ENCODE results near the gene CEBPB.
A peak's percentile ranks its signal among the peaks of the same experiment; 100 is the strongest.

Gene CEBPB

GRCh38 chr20:50191065-50191543 is 474 bp downstream of the CEBPB start:
- Histone ChIP-seq H3K4me3 (ENCODE audit: low read length) (no peak overlapping the region), H3K9me3 (ENCODE audit: control insufficient read depth, low read length) (no peaks in the 10 kb centered on the region), H3K4me1 (ENCODE audit: control insufficient read depth, insufficient read depth, low read length) (peaks cover 28% of the 10 kb centered on the region), H3K9ac (ENCODE audit: low read length) (peak overlapping the region; percentile 94), H3K27me3 (ENCODE audit: control insufficient read depth, insufficient read depth, low read length) (peaks cover 2% of the 10 kb centered on the region), H3K36me3 (ENCODE audit: control insufficient read depth, insufficient read depth, low read length) (peaks cover 6% of the 10 kb centered on the region)

- Histone ChIP-seq H3K4me1 (ENCODE audit: control insufficient read depth, insufficient read depth, low read length) (peaks cover 28% of the 10 kb centered on the region), H3K9me3 (ENCODE audit: control insufficient read depth, low read length) (no peaks in the 10 kb centered on the region), H3K36me3 (ENCODE audit: control insufficient read depth, insufficient read depth, low read length) (peaks cover 6% of the 10 kb centered on the region), H3K4me3 (ENCODE audit: low read length) (peak overlapping the region; percentile 87), H3K27me3 (ENCODE audit: control insufficient read depth, insufficient read depth, low read length) (no peaks in the 10 kb centered on the region), H3K9ac (ENCODE audit: low read length) (peak overlapping the region; percentile 94)
These were observed 1.1 kb downstream of the CEBPB start for GRCh38 chr20:50191544-50192363.

GRCh38 chr20:50192364-50193198 is 2.0 kb downstream of the CEBPB start:
- Histone ChIP-seq H3K27me3 (ENCODE audit: control insufficient read depth, insufficient read depth, low read length) (no peaks in the 10 kb centered on the region), H3K4me1 (ENCODE audit: control insufficient read depth, insufficient read depth, low read length) (peaks cover 28% of the 10 kb centered on the region), H3K36me3 (ENCODE audit: control insufficient read depth, insufficient read depth, low read length) (peaks cover 6% of the 10 kb centered on the region), H3K9me3 (ENCODE audit: control insufficient read depth, low read length) (no peaks in the 10 kb centered on the region), H3K9ac (ENCODE audit: low read length) (peak overlapping the region; percentile 94), H3K4me3 (ENCODE audit: low read length) (peak overlapping the region; percentile 85)

GRCh38 chr20:50193199-50193835 is 2.7 kb downstream of the CEBPB start:
- Histone ChIP-seq H3K4me1 (ENCODE audit: control insufficient read depth, insufficient read depth, low read length) (peaks cover 28% of the 10 kb centered on the region), H3K4me3 (ENCODE audit: low read length) (peak overlapping the region; percentile 85), H3K9me3 (ENCODE audit: control insufficient read depth, low read length) (no peaks in the 10 kb centered on the region), H3K36me3 (ENCODE audit: control insufficient read depth, insufficient read depth, low read length) (peaks cover 6% of the 10 kb centered on the region), H3K27me3 (ENCODE audit: control insufficient read depth, insufficient read depth, low read length) (no peaks in the 10 kb centered on the region), H3K9ac (ENCODE audit: low read length) (peak overlapping the region; percentile 94)

GRCh38 chr20:50193836-50194421 is 3.3 kb downstream of the CEBPB start:
- Histone ChIP-seq H3K4me3 (ENCODE audit: low read length) (peak overlapping the region; percentile 85), H3K9ac (ENCODE audit: low read length) (peak overlapping the region; percentile 94), H3K36me3 (ENCODE audit: control insufficient read depth, insufficient read depth, low read length) (peaks cover 6% of the 10 kb centered on the region), H3K9me3 (ENCODE audit: control insufficient read depth, low read length) (no peaks in the 10 kb centered on the region), H3K4me1 (ENCODE audit: control insufficient read depth, insufficient read depth, low read length) (peaks cover 28% of the 10 kb centered on the region), H3K27me3 (ENCODE audit: control insufficient read depth, insufficient read depth, low read length) (no peaks in the 10 kb centered on the region)

GRCh38 chr20:50194422-50194830 is 3.8 kb downstream of the CEBPB start:
- H3K9ac ChIP-seq (ENCODE audit: low read length) = peak overlapping the region; percentile 16
- H3K9me3 ChIP-seq (ENCODE audit: control insufficient read depth, low read length) = no peaks in the 10 kb centered on the region
- peaks cover 6% of the 10 kb centered on the region for H3K36me3 ChIP-seq (ENCODE audit: control insufficient read depth, insufficient read depth, low read length)
- H3K27me3 ChIP-seq (ENCODE audit: control insufficient read depth, insufficient read depth, low read length) = no peaks in the 10 kb centered on the region
- peaks cover 27% of the 10 kb centered on the region for H3K4me1 ChIP-seq (ENCODE audit: control insufficient read depth, insufficient read depth, low read length)
- no peak overlapping the region for H3K4me3 ChIP-seq (ENCODE audit: low read length)

- Histone ChIP-seq H3K4me3 (ENCODE audit: low read length) (no peak overlapping the region), H3K9me3 (ENCODE audit: control insufficient read depth, low read length) (no peaks in the 10 kb centered on the region), H3K36me3 (ENCODE audit: control insufficient read depth, insufficient read depth, low read length) (peaks cover 6% of the 10 kb centered on the region), H3K27me3 (ENCODE audit: control insufficient read depth, insufficient read depth, low read length) (no peaks in the 10 kb centered on the region), H3K9ac (ENCODE audit: low read length) (peak overlapping the region; percentile 16), H3K4me1 (ENCODE audit: control insufficient read depth, insufficient read depth, low read length) (peaks cover 22% of the 10 kb centered on the region)
These were observed 4.3 kb downstream of the CEBPB start for GRCh38 chr20:50194831-50195523.

- Histone ChIP-seq H3K9me3 (ENCODE audit: control insufficient read depth, low read length) (no peaks in the 10 kb centered on the region), H3K9ac (ENCODE audit: low read length) (no peak overlapping the region), H3K36me3 (ENCODE audit: control insufficient read depth, insufficient read depth, low read length) (peaks cover 6% of the 10 kb centered on the region), H3K27me3 (ENCODE audit: control insufficient read depth, insufficient read depth, low read length) (no peaks in the 10 kb centered on the region), H3K4me3 (ENCODE audit: low read length) (no peak overlapping the region), H3K4me1 (ENCODE audit: control insufficient read depth, insufficient read depth, low read length) (peaks cover 22% of the 10 kb centered on the region)
These were observed 5.0 kb downstream of the CEBPB start for GRCh38 chr20:50195524-50196120.

- peaks cover 22% of the 10 kb centered on the region for H3K4me1 ChIP-seq (ENCODE audit: control insufficient read depth, insufficient read depth, low read length)
- H3K27me3 ChIP-seq (ENCODE audit: control insufficient read depth, insufficient read depth, low read length) = no peaks in the 10 kb centered on the region
- H3K4me3 ChIP-seq (ENCODE audit: low read length) = no peak overlapping the region
- H3K9ac ChIP-seq (ENCODE audit: low read length) = no peak overlapping the region
- H3K36me3 ChIP-seq (ENCODE audit: control insufficient read depth, insufficient read depth, low read length) = peaks cover 6% of the 10 kb centered on the region
- H3K9me3 ChIP-seq (ENCODE audit: control insufficient read depth, low read length) = no peaks in the 10 kb centered on the region
These were observed 5.6 kb downstream of the CEBPB start for GRCh38 chr20:50196248-50196647.

GRCh38 chr20:50196896-50197295 is 6.3 kb downstream of the CEBPB start:
- Histone ChIP-seq H3K4me1 (ENCODE audit: control insufficient read depth, insufficient read depth, low read length) (peaks cover 22% of the 10 kb centered on the region), H3K4me3 (ENCODE audit: low read length) (no peak overlapping the region), H3K36me3 (ENCODE audit: control insufficient read depth, insufficient read depth, low read length) (peaks cover 6% of the 10 kb centered on the region), H3K9me3 (ENCODE audit: control insufficient read depth, low read length) (no peaks in the 10 kb centered on the region), H3K9ac (ENCODE audit: low read length) (no peak overlapping the region), H3K27me3 (ENCODE audit: control insufficient read depth, insufficient read depth, low read length) (no peaks in the 10 kb centered on the region)

All from mucosa of stomach (tissue), 1 donor.